ENCODE data around the gene TC2N. TPM values are rescaled to one million over a fixed set of nuclear protein-coding genes. Genes with fewer than 3 reads are reported as not detected.
A peak's percentile ranks its signal among the peaks of the same experiment; 100 is the strongest.

Gene TC2N
- total RNA-seq = 10 to 100 TPM; 17.3 to 19.5 TPM
- polyA plus RNA-seq (2013, experiment 1 of 2) = 2.7 TPM
- polyA plus RNA-seq (2013, experiment 2 of 2) = 3.1 TPM
- long read RNA-seq, experiment 1, partial matches to known transcripts = 0 of 5 reads
- long read RNA-seq, experiment 1, other reads (novel, unspliced or antisense) = 5 of 5 reads
- long read RNA-seq, experiment 2, full-length matches to known transcripts = 9 of 11 reads
- long read RNA-seq, experiment 2, partial matches to known transcripts = 0 of 11 reads
- long read RNA-seq, experiment 2, other reads (novel, unspliced or antisense) = 2 of 11 reads
- long read RNA-seq, experiment 3, transcript TC2N-202 (12 exons, 3,751 nt) = major isoform, 16 of 19 reads
- long read RNA-seq, experiment 3, partial matches to known transcripts = 2 of 19 reads
- long read RNA-seq, experiment 3, other reads (novel, unspliced or antisense) = 1 of 19 reads
- long read RNA-seq, experiment 4, partial matches to known transcripts = 1 of 3 reads
- long read RNA-seq, experiment 4, other reads (novel, unspliced or antisense) = 0 of 3 reads

DNA sequence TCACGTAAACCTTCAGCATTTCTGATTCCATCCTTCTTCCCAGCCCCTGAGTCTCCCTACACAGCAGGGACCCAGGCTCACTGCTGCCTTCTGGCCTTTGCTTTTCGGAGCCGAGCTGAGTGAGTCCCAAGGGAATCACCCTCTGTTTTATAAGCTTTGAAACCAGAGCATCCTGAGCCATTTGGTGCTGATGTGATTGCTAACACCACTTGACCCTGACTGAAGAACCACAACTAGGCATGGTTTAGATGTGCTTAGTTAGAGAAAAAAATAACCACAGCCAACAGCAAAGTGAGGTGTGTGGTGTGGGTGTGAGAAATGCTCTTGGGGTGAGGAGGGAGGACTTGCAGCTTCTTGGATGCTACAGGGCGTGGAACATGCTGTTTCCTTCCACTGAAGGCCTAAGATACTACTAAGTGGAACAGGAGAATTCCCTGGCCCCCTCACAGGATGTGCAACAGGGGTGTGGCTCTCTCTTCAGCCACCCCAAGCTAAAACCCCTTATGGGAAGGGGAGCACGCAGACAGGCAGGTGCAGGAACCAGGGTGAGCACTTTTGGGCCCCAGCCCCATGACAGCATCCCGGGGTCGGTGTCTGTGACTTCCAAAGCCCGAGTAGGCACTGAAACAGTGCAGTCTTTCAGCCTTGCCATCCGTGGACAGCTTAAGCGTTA, at the start of gene TC2N:
Gene TC2N, minus strand, starts transcription at position 221 of the 673 bp plus-strand sequence. CDS start 53,767 bp downstream, outside the sequence.
- Histone ChIP-seq H3K4me1 (ENCODE audit: control insufficient read depth, insufficient read depth, low read length) (peaks cover 4% of the 10 kb centered on the region), H3K4me3 (ENCODE audit: low read length) (no peak within 1 kb of the TSS), H3K9ac (ENCODE audit: extremely low read depth, low read length, poor library complexity, severe bottlenecking) (no peak within 1 kb of the TSS), H3K27me3 (ENCODE audit: control insufficient read depth, insufficient read depth, low read length, poor library complexity, severe bottlenecking) (peaks cover 6% of the 10 kb centered on the region), H3K9me3 (ENCODE audit: control insufficient read depth, low read length) (peaks cover 7% of the 10 kb centered on the region), H3K27ac (ENCODE audit: low read depth, low read length) (no peak within 1 kb of the TSS), H3K36me3 (ENCODE audit: control insufficient read depth, insufficient read depth, low read length) (no peaks in the 10 kb centered on the region)
- DNase-seq = no peak
- Mint-ChIP-seq H3K4me1 (peaks cover 23% of the 10 kb centered on the region), H3K4me3 (no peak within 1 kb of the TSS), H3K9me3 (peaks cover 15% of the 10 kb centered on the region), H3K27me3 (ENCODE audit: insufficient read depth) (peaks cover 18% of the 10 kb centered on the region), H3K27ac (no peak within 1 kb of the TSS), H3K36me3 (ENCODE audit: low read depth) (peaks cover 9% of the 10 kb centered on the region)
- 84 to 86% methylated on average over 8 to 10 of the region's 10 CpGs for WGBS, 2 experiments (ENCODE audit: insufficient coverage in 1 of 2, insufficient read length in 1 of 2)
- TF ChIP-seq CTCF (conservative IDR thresholded peaks at IDR 0.05) = no peak

- Histone ChIP-seq H3K4me1 (ENCODE audit: control insufficient read depth, insufficient read depth, low read length) (no peaks in the 10 kb centered on the region), H3K36me3 (ENCODE audit: control insufficient read depth, insufficient read depth, low read length) (no peaks in the 10 kb centered on the region), H3K27me3 (ENCODE audit: control insufficient read depth, insufficient read depth, low read length, poor library complexity, severe bottlenecking) (no peaks in the 10 kb centered on the region), H3K9me3 (ENCODE audit: control insufficient read depth, low read length) (no peaks in the 10 kb centered on the region), H3K4me3 (ENCODE audit: low read length) (no peak overlapping the region), H3K9ac (ENCODE audit: extremely low read depth, low read length, poor library complexity, severe bottlenecking) (no peak overlapping the region), H3K27ac (ENCODE audit: low read depth, low read length) (no peak overlapping the region)
- 77 to 80% methylated on average over 3 to 5 of the region's 5 CpGs for WGBS, 2 experiments (ENCODE audit: insufficient coverage in 1 of 2, insufficient read length in 1 of 2)
- TF ChIP-seq CTCF (conservative IDR thresholded peaks at IDR 0.05) = no peak
- Mint-ChIP-seq H3K27me3 (ENCODE audit: insufficient read depth) (no peaks in the 10 kb centered on the region), H3K4me3 (no peak overlapping the region), H3K9me3 (peaks cover 12% of the 10 kb centered on the region), H3K4me1 (no peaks in the 10 kb centered on the region), H3K27ac (no peak overlapping the region), H3K36me3 (ENCODE audit: low read depth) (peaks cover 4% of the 10 kb centered on the region)
- no peak for DNase-seq
Measured at GRCh38 chr14:91912035-91912434, 44.7 kb upstream of the TC2N start.

GRCh38 chr14:91911474-91912032, 44.2 kb upstream of the TC2N start:
- H3K4me3 ChIP-seq (ENCODE audit: low read length) = no peak overlapping the region
- no peaks in the 10 kb centered on the region for H3K27me3 ChIP-seq (ENCODE audit: control insufficient read depth, insufficient read depth, low read length, poor library complexity, severe bottlenecking)
- Mint-ChIP-seq H3K9me3 (peaks cover 12% of the 10 kb centered on the region), H3K27me3 (ENCODE audit: insufficient read depth) (no peaks in the 10 kb centered on the region), H3K4me3 (no peak overlapping the region), H3K27ac (no peak overlapping the region), H3K36me3 (ENCODE audit: low read depth) (peaks cover 4% of the 10 kb centered on the region), H3K4me1 (no peaks in the 10 kb centered on the region)
- no peak overlapping the region for H3K27ac ChIP-seq (ENCODE audit: low read depth, low read length)
- 48 to 55% methylated on average over 2 to 9 of the region's 9 CpGs for WGBS, 2 experiments (ENCODE audit: insufficient coverage in 1 of 2, insufficient read length in 1 of 2)
- TF ChIP-seq CTCF (conservative IDR thresholded peaks at IDR 0.05) = peak; percentile 78
- no peaks in the 10 kb centered on the region for H3K4me1 ChIP-seq (ENCODE audit: control insufficient read depth, insufficient read depth, low read length)
- H3K36me3 ChIP-seq (ENCODE audit: control insufficient read depth, insufficient read depth, low read length) = no peaks in the 10 kb centered on the region
- peak; percentile 83 for DNase-seq
- no peaks in the 10 kb centered on the region for H3K9me3 ChIP-seq (ENCODE audit: control insufficient read depth, low read length)
- no peak overlapping the region for H3K9ac ChIP-seq (ENCODE audit: extremely low read depth, low read length, poor library complexity, severe bottlenecking)

Measured in endodermal cell (in vitro differentiated cells).